HEK293 (cell line): ENCODE data around the gene CPB2.
A peak's percentile ranks its signal among the peaks of the same experiment; 100 is the strongest.

Experiments used
- CTCF ChIA-PET: fragments of 350-600 bp; formaldehyde crosslinking; extraction: SDS; loops from one replicate; lab custom pipeline; 2021; ENCODE audit warnings: antibody characterized with exemption; lab: Yijun Ruan, JAX
- POLR2A ChIA-PET: fragments of 300-600 bp; formaldehyde crosslinking; extraction: SDS; loops from one replicate; lab custom pipeline; 2020; ENCODE audit warnings: antibody characterized with exemption, inconsistent platforms; lab: Yijun Ruan, JAX
- H3K27ac ChIP-seq: fragments of 200-500 bp; sonication (Bioruptor generic); 2 replicates; pipeline ENCODE4 v1.5.1; 2014; ENCODE audit warnings: low read depth, low read length, control low read depth, inconsistent platforms; ENCODE audit errors: extremely low read depth
- H3K36me3 ChIP-seq, 2 experiments: fragments of 200-500 bp in 1 of 2; sonication (Bioruptor generic) in 1 of 2; 1 replicate in 1 of 2; 2 replicates in 1 of 2; pipeline ENCODE4 v1.5.1; 2014 to 2017; ENCODE audit warnings: inconsistent platforms in 2 of 2, low read length in 2 of 2; ENCODE audit not compliant: control insufficient read depth in 2 of 2, insufficient read depth in 1 of 2
- H3K4me1 ChIP-seq: fragments of 200-500 bp; sonication (Bioruptor generic); 2 replicates; pipeline ENCODE4 v1.5.1; 2014; ENCODE audit warnings: mild to moderate bottlenecking, low read length, inconsistent platforms; ENCODE audit not compliant: control insufficient read depth, insufficient read depth
- H3K4me3 ChIP-seq: 2 replicates; pipeline ENCODE4 v1.5.1; 2011; ENCODE audit warnings: low read depth, mild to moderate bottlenecking, control low read depth, low read length, moderate library complexity
- H3K9me3 ChIP-seq: fragments of 200-500 bp; sonication (Bioruptor generic); 2 replicates; pipeline ENCODE4 v1.5.1; 2014; ENCODE audit warnings: low read depth, low read length, inconsistent platforms; ENCODE audit not compliant: control insufficient read depth, insufficient read depth
- KLF10 ChIP-seq: fragments of 450-650 bp; IDR thresholded peaks from 2 replicates; pipeline ENCODE4 v1.5.1; 2018; ENCODE audit warnings: missing biosample characterization, mild to moderate bottlenecking, missing genetic modification characterization
- KLF17 ChIP-seq: fragments of 450-650 bp; formaldehyde crosslinking; IDR thresholded peaks from 2 replicates; pipeline ENCODE4 v1.5.1; 2016; ENCODE audit warnings: missing biosample characterization, missing genetic modification characterization
- MZF1 ChIP-seq: fragments of 450-650 bp; formaldehyde crosslinking; IDR thresholded peaks from 2 replicates; pipeline ENCODE4 v1.5.1; 2017; ENCODE audit warnings: missing biosample characterization, missing genetic modification characterization, borderline replicate concordance
- PRDM6 ChIP-seq: fragments of 450-650 bp; formaldehyde crosslinking; IDR thresholded peaks from 2 replicates; pipeline ENCODE4 v1.5.1; 2017; ENCODE audit warnings: missing biosample characterization, missing genetic modification characterization
- SCRT1 ChIP-seq: fragments of 450-650 bp; formaldehyde crosslinking; IDR thresholded peaks from 2 replicates; pipeline ENCODE4 v1.5.1; 2016; ENCODE audit warnings: missing biosample characterization, missing genetic modification characterization, borderline replicate concordance
- SCRT2 ChIP-seq: fragments of 450-650 bp; formaldehyde crosslinking; IDR thresholded peaks from 2 replicates; pipeline ENCODE4 v1.5.1; 2016; ENCODE audit warnings: missing biosample characterization, missing genetic modification characterization
- SETDB1 ChIP-seq: IDR thresholded peaks from one replicate; pipeline ENCODE4 v1.6.1; 2017; ENCODE audit warnings: mild to moderate bottlenecking, low read length, moderate library complexity, mixed read lengths; ENCODE audit not compliant: insufficient read length
- ZBTB20 ChIP-seq: fragments of 450-650 bp; formaldehyde crosslinking; IDR thresholded peaks from 2 replicates; pipeline ENCODE4 v1.5.1; 2016; ENCODE audit warnings: missing biosample characterization, missing genetic modification characterization
- ZBTB26 ChIP-seq: fragments of 450-650 bp; formaldehyde crosslinking; optimal IDR thresholded peaks from 2 replicates; pipeline ENCODE3; 2016; ENCODE audit warnings: missing biosample characterization, mild to moderate bottlenecking, missing genetic modification characterization
- ZBTB7A ChIP-seq: fragments of 450-650 bp; formaldehyde crosslinking; IDR thresholded peaks from 2 replicates; pipeline ENCODE4 v1.5.1; 2016; ENCODE audit warnings: low read depth, missing biosample characterization, missing genetic modification characterization
- ZFP3 ChIP-seq: fragments of 450-650 bp; formaldehyde crosslinking; IDR thresholded peaks from 2 replicates; pipeline ENCODE4 v1.5.1; 2016; ENCODE audit warnings: low read depth, missing biosample characterization, missing genetic modification characterization
- ZNF221 ChIP-seq: fragments of 450-650 bp; formaldehyde crosslinking; IDR thresholded peaks from 2 replicates; pipeline ENCODE4 v1.5.1; 2017; ENCODE audit warnings: missing biosample characterization, missing genetic modification characterization, borderline replicate concordance
- ZNF24 ChIP-seq: fragments of 450-650 bp; formaldehyde crosslinking; IDR thresholded peaks from 2 replicates; pipeline ENCODE4 v1.5.1; 2016; ENCODE audit warnings: missing biosample characterization, missing genetic modification characterization
- ZNF248 ChIP-seq: fragments of 450-650 bp; formaldehyde crosslinking; IDR thresholded peaks from 2 replicates; pipeline ENCODE4 v1.5.1; 2017; ENCODE audit warnings: missing biosample characterization, missing genetic modification characterization
- ZNF341 ChIP-seq: fragments of 450-650 bp; formaldehyde crosslinking; IDR thresholded peaks from 2 replicates; pipeline ENCODE4; 2016; ENCODE audit warnings: low read depth, missing biosample characterization, missing genetic modification characterization
- ZNF394 ChIP-seq: fragments of 450-650 bp; formaldehyde crosslinking; IDR thresholded peaks from 2 replicates; pipeline ENCODE4 v1.5.1; 2016; ENCODE audit warnings: missing biosample characterization, missing genetic modification characterization, mild to moderate bottlenecking, moderate library complexity, borderline replicate concordance
- ZNF398 ChIP-seq: fragments of 450-650 bp; formaldehyde crosslinking; IDR thresholded peaks from 2 replicates; pipeline ENCODE4 v1.5.1; 2017; ENCODE audit warnings: missing biosample characterization, missing genetic modification characterization
- ZNF404 ChIP-seq: fragments of 450-650 bp; formaldehyde crosslinking; IDR thresholded peaks from 2 replicates; pipeline ENCODE4 v1.5.1; 2017; ENCODE audit warnings: missing biosample characterization, missing genetic modification characterization
- ZNF514 ChIP-seq: fragments of 450-650 bp; formaldehyde crosslinking; IDR thresholded peaks from 2 replicates; pipeline ENCODE4 v1.5.1; 2016; ENCODE audit warnings: missing biosample characterization, missing genetic modification characterization
- TF ChIP-seq, protein P1 (sequence below): fragments of 450-650 bp; formaldehyde crosslinking; IDR thresholded peaks from 2 replicates; pipeline ENCODE4 v1.5.1; 2016; ENCODE audit warnings: missing biosample characterization, missing genetic modification characterization
- TF ChIP-seq, protein P2 (sequence below): IDR thresholded peaks from 2 replicates; pipeline ENCODE4 v1.6.1; 2011; ENCODE audit warnings: mild to moderate bottlenecking, low read depth, low read length, borderline replicate concordance
- TF ChIP-seq, protein P3 (sequence below): fragments of 450-650 bp; formaldehyde crosslinking; IDR thresholded peaks from 2 replicates; pipeline ENCODE4 v1.5.1; 2016; ENCODE audit warnings: missing biosample characterization, missing genetic modification characterization

CPB2 gene

DNA sequence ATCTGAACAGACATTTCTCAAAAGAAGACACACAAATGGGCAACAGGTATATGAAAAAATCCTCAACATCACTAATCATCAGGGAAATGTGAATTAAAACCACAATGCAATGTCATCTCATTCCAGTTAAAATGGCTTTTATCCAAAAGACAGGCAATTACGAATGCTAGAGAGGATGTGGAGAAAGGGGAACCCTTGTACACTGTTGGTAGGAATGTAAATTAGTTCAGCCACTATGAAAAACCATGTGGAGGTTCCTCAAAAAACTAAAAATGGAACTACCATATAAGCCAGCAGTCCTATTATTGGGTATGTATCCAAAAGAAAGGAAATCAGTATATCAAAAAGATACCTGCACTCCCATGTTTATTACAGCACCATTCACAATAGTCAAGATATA is 27.6 kb downstream of the CPB2 start:
- H3K4me3 ChIP-seq = no peak overlapping the region
- ChIA-PET CTCF (no interaction called here), POLR2A (no interaction called here)
- TF ChIP-seq SCRT2 (tag by site-specific recombination) (0 out of 2 replicates have a peak, but pooled peaks have one; percentile 17), KLF10 (tag by site-specific recombination) (no peak), ZBTB26 (no peak), MZF1 (tag by site-specific recombination) (no peak), KLF17 (tag by site-specific recombination) (no peak), ZNF398 (tag by site-specific recombination) (no peak), SCRT1 (tag by site-specific recombination) (no peak)
- no peaks in the 10 kb centered on the region for H3K36me3 ChIP-seq
- no peaks in the 10 kb centered on the region for H3K4me1 ChIP-seq
- H3K27ac ChIP-seq = no peak overlapping the region
- no peaks in the 10 kb centered on the region for H3K9me3 ChIP-seq

DNA sequence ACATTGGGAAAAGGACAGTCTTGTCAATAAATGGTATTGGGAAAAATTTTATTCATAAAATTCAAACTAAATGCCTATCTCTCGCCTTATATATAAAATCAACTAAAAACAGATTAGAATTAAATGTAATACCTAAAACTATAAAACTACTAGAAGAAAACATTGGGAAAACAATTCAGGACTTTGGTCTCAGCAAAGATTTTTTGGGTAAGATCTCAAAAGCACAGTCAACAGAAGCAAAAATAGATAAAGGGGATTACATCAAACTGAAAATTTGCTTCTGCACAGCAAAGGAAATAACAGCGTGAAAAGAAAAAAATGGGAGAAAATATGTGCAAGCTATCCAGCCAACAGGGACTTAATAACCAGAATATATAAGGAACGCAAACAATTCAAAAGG is 28.0 kb downstream of the CPB2 start:
- CTCF ChIA-PET = no interaction called here
- no peaks in the 10 kb centered on the region for H3K4me1 ChIP-seq
- TF ChIP-seq ZNF404 (tag by site-specific recombination) (no peak), ZNF394 (tag by site-specific recombination) (no peak)
- TF ChIP-seq, protein P1, sequence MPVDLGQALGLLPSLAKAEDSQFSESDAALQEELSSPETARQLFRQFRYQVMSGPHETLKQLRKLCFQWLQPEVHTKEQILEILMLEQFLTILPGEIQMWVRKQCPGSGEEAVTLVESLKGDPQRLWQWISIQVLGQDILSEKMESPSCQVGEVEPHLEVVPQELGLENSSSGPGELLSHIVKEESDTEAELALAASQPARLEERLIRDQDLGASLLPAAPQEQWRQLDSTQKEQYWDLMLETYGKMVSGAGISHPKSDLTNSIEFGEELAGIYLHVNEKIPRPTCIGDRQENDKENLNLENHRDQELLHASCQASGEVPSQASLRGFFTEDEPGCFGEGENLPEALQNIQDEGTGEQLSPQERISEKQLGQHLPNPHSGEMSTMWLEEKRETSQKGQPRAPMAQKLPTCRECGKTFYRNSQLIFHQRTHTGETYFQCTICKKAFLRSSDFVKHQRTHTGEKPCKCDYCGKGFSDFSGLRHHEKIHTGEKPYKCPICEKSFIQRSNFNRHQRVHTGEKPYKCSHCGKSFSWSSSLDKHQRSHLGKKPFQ = no peak
- POLR2A ChIA-PET = no interaction called here
- H3K4me3 ChIP-seq = no peak overlapping the region
- H3K27ac ChIP-seq = no peak overlapping the region
- H3K9me3 ChIP-seq = no peaks in the 10 kb centered on the region
- H3K36me3 ChIP-seq = no peaks in the 10 kb centered on the region

- Histone ChIP-seq H3K9me3 (no peaks in the 10 kb centered on the region), H3K4me1 (no peaks in the 10 kb centered on the region), H3K36me3 (no peaks in the 10 kb centered on the region), H3K4me3 (no peak overlapping the region), H3K27ac (no peak overlapping the region)
- ChIA-PET POLR2A (no interaction called here), CTCF (no interaction called here)
- TF ChIP-seq ZBTB7A (no peak), ZNF248 (tag by site-specific recombination) (no peak), SCRT2 (tag by site-specific recombination) (no peak), ZNF221 (no peak), SETDB1 (no peak), ZNF514 (tag by site-specific recombination) (no peak), ZNF341 (tag by site-specific recombination) (no peak), ZBTB20 (no peak), ZNF24 (tag by site-specific recombination) (no peak), ZFP3 (tag by site-specific recombination) (no peak), PRDM6 (no peak)
- TF ChIP-seq, protein P2, sequence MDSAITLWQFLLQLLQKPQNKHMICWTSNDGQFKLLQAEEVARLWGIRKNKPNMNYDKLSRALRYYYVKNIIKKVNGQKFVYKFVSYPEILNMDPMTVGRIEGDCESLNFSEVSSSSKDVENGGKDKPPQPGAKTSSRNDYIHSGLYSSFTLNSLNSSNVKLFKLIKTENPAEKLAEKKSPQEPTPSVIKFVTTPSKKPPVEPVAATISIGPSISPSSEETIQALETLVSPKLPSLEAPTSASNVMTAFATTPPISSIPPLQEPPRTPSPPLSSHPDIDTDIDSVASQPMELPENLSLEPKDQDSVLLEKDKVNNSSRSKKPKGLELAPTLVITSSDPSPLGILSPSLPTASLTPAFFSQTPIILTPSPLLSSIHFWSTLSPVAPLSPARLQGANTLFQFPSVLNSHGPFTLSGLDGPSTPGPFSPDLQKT = no peak
- TF ChIP-seq, protein P3, sequence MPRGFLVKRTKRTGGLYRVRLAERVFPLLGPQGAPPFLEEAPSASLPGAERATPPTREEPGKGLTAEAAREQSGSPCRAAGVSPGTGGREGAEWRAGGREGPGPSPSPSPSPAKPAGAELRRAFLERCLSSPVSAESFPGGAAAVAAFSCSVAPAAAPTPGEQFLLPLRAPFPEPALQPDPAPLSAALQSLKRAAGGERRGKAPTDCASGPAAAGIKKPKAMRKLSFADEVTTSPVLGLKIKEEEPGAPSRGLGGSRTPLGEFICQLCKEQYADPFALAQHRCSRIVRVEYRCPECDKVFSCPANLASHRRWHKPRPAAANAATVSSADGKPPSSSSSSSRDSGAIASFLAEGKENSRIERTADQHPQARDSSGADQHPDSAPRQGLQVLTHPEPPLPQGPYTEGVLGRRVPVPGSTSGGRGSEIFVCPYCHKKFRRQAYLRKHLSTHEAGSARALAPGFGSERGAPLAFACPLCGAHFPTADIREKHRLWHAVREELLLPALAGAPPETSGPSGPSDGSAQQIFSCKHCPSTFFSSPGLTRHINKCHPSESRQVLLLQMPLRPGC (tag by site-specific recombination) = no peak
These were observed 29.0 kb downstream of the CPB2 start for GRCh38 chr13:46075811-46076210.
